ENCODE data around the gene NTM. TPM values are rescaled to one million over a fixed set of nuclear protein-coding genes. Genes with fewer than 3 reads are reported as not detected.
A peak's percentile ranks its signal among the peaks of the same experiment; 100 is the strongest.

Gene NTM
- total RNA-seq, 4 donors from 2014 or later, result 1.4 to 2.8 (median 1.7) TPM

DNA sequence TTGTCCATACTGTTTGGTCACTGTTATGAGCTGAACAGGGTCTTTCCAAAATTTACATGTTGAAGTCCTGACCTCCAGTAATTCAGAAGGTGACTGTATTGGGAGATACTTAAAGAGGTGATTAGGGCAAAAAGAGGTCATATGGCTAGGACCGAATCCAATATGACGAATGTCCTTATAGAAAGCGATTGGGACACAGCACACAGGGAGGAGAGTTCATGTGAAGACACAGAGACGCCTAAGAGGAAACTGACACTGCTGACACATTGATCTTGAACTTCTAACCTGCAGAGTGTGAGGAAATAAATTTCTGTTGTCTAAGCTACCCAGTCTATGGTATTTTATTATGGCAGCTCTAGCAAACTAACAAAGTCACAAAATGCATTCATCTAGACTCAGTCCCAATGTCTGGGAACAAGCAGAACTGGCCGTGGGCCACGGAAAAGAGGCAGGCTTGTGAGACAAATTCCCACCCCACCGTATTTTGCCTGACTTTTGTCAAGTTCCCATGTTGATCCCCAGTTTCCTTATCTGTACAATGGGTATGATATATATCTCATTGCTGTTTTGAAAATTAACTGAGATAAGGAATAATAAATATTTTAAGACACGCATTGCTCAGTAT lies 295.0 kb downstream of the NTM start:
- Histone ChIP-seq H3K36me3 (no peaks in the 10 kb centered on the region), H3K27me3 (no peaks in the 10 kb centered on the region), H3K27ac (no peak overlapping the region), H3K4me1 (no peaks in the 10 kb centered on the region), H3K9me3 (no peaks in the 10 kb centered on the region), H3K4me3 (no peak overlapping the region)
- no peak for DNase-seq
- TF ChIP-seq CTCF (IDR thresholded peaks at IDR 0.05), result no peak
- TF ChIP-seq POLR2A (IDR thresholded peaks at IDR 0.05), result no peak

GRCh38 chr11:131666006-131666405 lies 295.6 kb downstream of the NTM start:
- DNase-seq, result no peak
- Histone ChIP-seq H3K4me3 (no peak overlapping the region), H3K4me1 (no peaks in the 10 kb centered on the region), H3K9me3 (no peaks in the 10 kb centered on the region), H3K36me3 (no peaks in the 10 kb centered on the region), H3K27me3 (no peaks in the 10 kb centered on the region), H3K27ac (no peak overlapping the region)
- no peak for TF ChIP-seq POLR2A (IDR thresholded peaks at IDR 0.05)
- TF ChIP-seq CTCF (IDR thresholded peaks at IDR 0.05), result no peak

- H3K4me1 ChIP-seq, result no peaks in the 10 kb centered on the region
- H3K36me3 ChIP-seq, result no peaks in the 10 kb centered on the region
- H3K9me3 ChIP-seq, result no peaks in the 10 kb centered on the region
- no peak for TF ChIP-seq CTCF (IDR thresholded peaks at IDR 0.05)
- TF ChIP-seq POLR2A (IDR thresholded peaks at IDR 0.05), result no peak
- H3K27ac ChIP-seq, result no peak overlapping the region
- no peaks in the 10 kb centered on the region for H3K27me3 ChIP-seq
- H3K4me3 ChIP-seq, result no peak overlapping the region
- no peak for DNase-seq
These were observed 296.2 kb downstream of the NTM start for GRCh38 chr11:131666617-131667016.

DNA sequence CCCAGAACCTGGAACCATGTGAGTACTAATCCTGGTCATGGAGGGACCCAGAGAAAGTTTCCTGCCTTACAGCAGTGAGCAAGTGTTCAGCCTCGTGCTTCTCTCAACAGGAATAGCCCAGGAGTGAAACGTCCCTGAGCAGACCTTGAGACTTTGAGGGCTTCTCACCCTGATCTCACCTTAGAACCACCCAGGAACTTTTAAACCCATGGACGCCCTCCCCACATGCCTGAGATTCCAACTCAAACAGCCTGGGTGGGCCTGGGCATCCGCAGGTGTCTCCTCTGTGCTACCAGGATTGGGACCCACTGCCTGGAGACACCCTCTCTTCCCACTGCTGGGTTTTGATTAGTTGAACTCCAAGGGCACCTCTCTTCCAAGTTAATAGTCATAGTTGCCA lies 297.2 kb downstream of the NTM start:
- Histone ChIP-seq H3K27me3 (no peaks in the 10 kb centered on the region), H3K36me3 (no peaks in the 10 kb centered on the region), H3K4me3 (no peak overlapping the region), H3K4me1 (no peaks in the 10 kb centered on the region), H3K27ac (no peak overlapping the region), H3K9me3 (no peaks in the 10 kb centered on the region)
- DNase-seq, result no peak
- TF ChIP-seq CTCF (IDR thresholded peaks at IDR 0.05) (no peak), POLR2A (IDR thresholded peaks at IDR 0.05) (no peak)

DNA sequence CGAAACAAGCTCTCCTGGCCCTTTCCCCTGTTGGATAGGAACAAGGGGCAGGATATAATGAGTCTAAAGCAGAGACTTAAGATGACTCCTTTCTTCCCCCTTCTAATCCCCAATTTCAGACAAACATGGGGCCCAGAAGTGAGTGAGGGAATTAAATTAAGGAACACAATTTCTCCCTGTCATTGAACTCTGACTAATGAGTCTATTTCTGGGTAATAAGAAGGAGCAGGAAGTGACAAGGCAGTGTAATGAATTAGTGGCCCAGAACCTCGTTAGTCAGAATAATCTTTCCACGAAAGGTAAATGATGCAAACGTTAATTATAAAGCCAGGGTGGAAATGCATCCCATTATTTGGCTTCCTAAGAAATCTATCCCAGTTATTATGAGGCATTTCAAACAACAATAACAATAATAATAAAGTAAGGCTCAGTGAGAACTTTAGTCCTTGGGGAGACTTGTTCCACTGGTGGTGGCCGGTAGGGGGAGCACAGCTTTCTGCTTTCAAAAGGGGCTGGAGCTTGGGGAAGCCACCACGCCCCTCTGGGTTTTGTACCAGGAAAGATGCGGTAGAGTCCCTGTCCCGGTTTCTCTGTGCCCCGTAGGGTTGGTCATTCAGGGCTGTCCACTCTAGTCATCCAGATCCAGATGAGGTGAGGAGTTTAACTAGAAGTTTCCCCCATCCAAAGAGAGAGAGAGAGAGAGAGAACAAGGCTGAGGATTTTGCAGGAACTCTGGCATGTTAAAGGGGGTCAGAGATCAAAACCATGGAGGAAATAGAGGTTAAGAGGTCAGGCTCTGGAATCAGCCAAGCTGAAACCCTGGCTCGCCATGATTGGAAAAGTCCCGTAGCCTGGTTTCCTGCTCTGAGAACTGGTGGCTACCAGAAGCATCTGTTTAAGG lies 298.3 kb downstream of the NTM start:
- H3K36me3 ChIP-seq, result no peaks in the 10 kb centered on the region
- H3K4me3 ChIP-seq, result no peak overlapping the region
- H3K27ac ChIP-seq, result no peak overlapping the region
- H3K9me3 ChIP-seq, result no peaks in the 10 kb centered on the region
- H3K4me1 ChIP-seq, result no peaks in the 10 kb centered on the region
- peak in 1 of 3 donors; percentile 51 for DNase-seq
- TF ChIP-seq CTCF (IDR thresholded peaks at IDR 0.05), result peak in 2 of 6 experiments; percentile 31 to 36
- no peak for TF ChIP-seq POLR2A (IDR thresholded peaks at IDR 0.05)
- no peaks in the 10 kb centered on the region for H3K27me3 ChIP-seq

Measured in Peyer's patch (tissue), 4 donors.